Breast epithelium (tissue), 4 donors: ENCODE results near the gene PACRGL. TPM values are rescaled to one million over a fixed set of nuclear protein-coding genes. Genes with fewer than 3 reads are reported as not detected.

ENCODE experiments used
- DNase-seq, 2 donors: peaks; one replicate each; pipeline ENCODE4 v3.0.0-alpha.2; 2019; ENCODE audit warnings: low spot score in 2 of 2
- H3K27ac ChIP-seq, 2 donors: fragments of 200-600 bp; sonication (generic) in 1 of 2; one replicate each; pipeline ENCODE4 v1.5.1; 2016 to 2019; ENCODE audit warnings: mild to moderate bottlenecking in 1 of 2
- H3K27me3 ChIP-seq, 2 donors: fragments of 200-600 bp; sonication (generic) in 1 of 2; one replicate each; pipeline versions ENCODE4 v1.5.1 to v1.6.0; 2017 to 2019; ENCODE audit warnings: control low read depth in 1 of 2, mild to moderate bottlenecking in 1 of 2
- H3K36me3 ChIP-seq: fragments of 200-600 bp; one replicate; pipeline ENCODE4 v1.5.1; 2019
- H3K4me1 ChIP-seq, 2 donors: fragments of 200-600 bp; sonication (generic); one replicate each; pipeline ENCODE4 v1.5.1; 2016 to 2019; ENCODE audit warnings: control low read depth in 1 of 2
- H3K4me3 ChIP-seq, 3 donors: fragments of 200-600 bp; sonication (generic); 1 replicate in 2 of 3; 2 replicates in 1 of 3; pipeline ENCODE4 v1.5.1; 2016 to 2019; ENCODE audit warnings: mild to moderate bottlenecking in 3 of 3, moderate library complexity in 2 of 3
- H3K9me3 ChIP-seq, 2 donors: fragments of 200-600 bp; sonication (generic) in 1 of 2; one replicate each; pipeline ENCODE4 v1.5.1; 2016 to 2019; ENCODE audit warnings: control low read depth in 1 of 2
- POLR2A ChIP-seq: fragments of 450-650 bp; IDR thresholded peaks from one replicate; pipeline ENCODE4 v1.6.1; 2016; ENCODE audit warnings: antibody characterized with exemption, mild to moderate bottlenecking, moderate library complexity
- POLR2AphosphoS5 ChIP-seq, 3 donors: sonication (generic); formaldehyde crosslinking; IDR thresholded peaks; one replicate each; pipeline ENCODE4 v1.6.1; 2017; ENCODE audit warnings: antibody characterized with exemption in 3 of 3
- intact Hi-C: fragments of 100-400 bp; cut with DNase I; formaldehyde crosslinking; loops from one replicate; pipeline ENCODE4 v1.15.1; 2023; ENCODE audit warnings: low total_unique reads
- total RNA-seq, 3 donors: library from RNA; depleted of rRNA; stranded (reverse); fragments of >200 nt; gene quantifications; one replicate each; pipeline ENCODE4 v1.1.0, GENCODE V29; 2016
- TF ChIP-seq, protein P1 (sequence below), 3 donors: fragments of 450-650 bp; IDR thresholded peaks; one replicate each; pipeline ENCODE4 v1.5.1; 2016 to 2017; ENCODE audit warnings: antibody characterized with exemption in 3 of 3, mild to moderate bottlenecking in 3 of 3, moderate library complexity in 3 of 3

The PACRGL gene
- 10 to 100 TPM; 25.4 to 53.4 (median 46.2) TPM for total RNA-seq

DNA sequence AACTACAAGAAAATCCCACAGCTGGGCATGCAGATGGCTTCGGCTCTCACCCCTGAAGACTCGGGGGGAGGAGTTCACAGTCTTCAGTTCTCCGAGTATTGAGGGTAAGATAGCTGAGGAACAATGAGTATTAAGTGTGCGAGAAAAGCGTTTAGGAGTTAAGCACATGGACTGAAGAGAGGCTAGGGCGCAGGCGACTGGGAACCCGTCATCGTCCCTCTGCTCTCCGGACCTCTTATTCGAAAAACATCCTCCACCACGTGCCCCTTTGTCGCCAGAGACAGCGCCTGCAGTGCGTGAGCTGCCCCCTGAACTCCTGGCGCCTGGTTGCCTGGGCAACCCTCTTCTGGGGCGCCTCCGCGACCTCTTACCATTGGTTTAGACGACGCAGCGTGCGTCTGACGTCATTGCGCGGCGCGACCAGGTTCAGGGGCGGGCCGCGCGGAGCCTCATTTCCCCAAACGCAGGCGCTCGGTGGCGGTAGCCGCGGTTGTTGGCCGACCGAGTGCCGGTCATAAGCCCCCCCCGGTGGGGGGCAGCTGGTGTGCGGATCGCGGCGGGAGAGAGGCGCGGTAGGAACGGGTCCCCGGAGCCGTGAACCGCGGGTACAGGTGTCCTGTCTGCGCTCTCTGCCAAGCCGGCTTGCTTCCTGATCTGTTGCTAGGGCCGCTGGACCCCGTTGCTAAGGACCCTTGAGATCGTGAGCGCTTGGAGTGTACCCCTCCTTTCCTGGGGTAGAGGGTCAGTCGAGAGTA, at the start of gene PACRGL:
TSS of gene PACRGL (plus strand) at position 452 of the 755 bp plus-strand sequence. CDS start 4,024 bp downstream, outside the sequence.
- peak within 1 kb of the TSS; percentile 74 to 89 (median 78) for H3K4me3 ChIP-seq
- no peaks in the 10 kb centered on the region for H3K9me3 ChIP-seq
- DNase-seq: peak; percentile 87 to 89
- peak within 1 kb of the TSS; percentile 86 to 90 for H3K27ac ChIP-seq
- no peaks in the 10 kb centered on the region for H3K27me3 ChIP-seq
- peaks cover 0 to 3% of the 10 kb centered on the region in 2 donors for H3K4me1 ChIP-seq
- intact Hi-C loops: loop anchor here (5.0 kb wide), 1 partner anchor 1473 kb away; no protein-coding TSS in a partner anchor
- H3K36me3 ChIP-seq: peaks cover 4% of the 10 kb centered on the region
- TF ChIP-seq, protein P1, sequence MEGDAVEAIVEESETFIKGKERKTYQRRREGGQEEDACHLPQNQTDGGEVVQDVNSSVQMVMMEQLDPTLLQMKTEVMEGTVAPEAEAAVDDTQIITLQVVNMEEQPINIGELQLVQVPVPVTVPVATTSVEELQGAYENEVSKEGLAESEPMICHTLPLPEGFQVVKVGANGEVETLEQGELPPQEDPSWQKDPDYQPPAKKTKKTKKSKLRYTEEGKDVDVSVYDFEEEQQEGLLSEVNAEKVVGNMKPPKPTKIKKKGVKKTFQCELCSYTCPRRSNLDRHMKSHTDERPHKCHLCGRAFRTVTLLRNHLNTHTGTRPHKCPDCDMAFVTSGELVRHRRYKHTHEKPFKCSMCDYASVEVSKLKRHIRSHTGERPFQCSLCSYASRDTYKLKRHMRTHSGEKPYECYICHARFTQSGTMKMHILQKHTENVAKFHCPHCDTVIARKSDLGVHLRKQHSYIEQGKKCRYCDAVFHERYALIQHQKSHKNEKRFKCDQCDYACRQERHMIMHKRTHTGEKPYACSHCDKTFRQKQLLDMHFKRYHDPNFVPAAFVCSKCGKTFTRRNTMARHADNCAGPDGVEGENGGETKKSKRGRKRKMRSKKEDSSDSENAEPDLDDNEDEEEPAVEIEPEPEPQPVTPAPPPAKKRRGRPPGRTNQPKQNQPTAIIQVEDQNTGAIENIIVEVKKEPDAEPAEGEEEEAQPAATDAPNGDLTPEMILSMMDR (IDR thresholded peaks at IDR 0.05): no peak
- TF ChIP-seq POLR2A: no peak
- TF ChIP-seq POLR2AphosphoS5 (IDR thresholded peaks at IDR 0.05): peak; percentile 64 to 76 (median 66)

DNA sequence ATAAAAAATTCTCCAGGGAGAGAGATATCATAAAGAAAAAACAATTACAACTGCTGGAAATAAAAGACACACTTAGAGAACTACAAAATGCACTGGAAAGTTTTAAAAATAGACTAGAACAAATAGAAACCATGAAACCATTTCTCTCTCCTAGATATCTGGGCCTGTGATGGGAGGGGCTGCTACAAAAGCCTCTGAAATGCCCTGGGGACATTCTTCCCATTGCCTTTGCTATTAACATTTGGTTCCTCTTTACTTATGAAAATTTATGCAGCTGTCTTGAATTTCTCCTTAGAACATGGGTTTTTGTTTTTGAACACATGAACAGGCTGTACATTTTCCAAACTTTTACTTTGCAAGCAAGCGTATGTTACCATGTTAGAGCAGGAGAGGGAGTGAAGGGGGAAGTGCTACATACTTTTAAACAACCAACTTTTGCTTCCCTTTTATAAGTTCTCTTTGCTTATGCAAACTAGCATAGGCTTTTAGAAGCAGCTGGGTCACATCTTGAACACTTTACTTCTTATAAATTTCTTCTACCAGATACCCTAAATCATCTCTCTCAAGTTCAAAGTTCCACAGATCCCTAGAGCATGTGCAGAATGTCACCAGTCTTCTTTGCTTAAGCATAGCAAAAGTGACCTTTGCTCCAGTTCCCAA, 47.9 kb upstream of the PACRGL start:
- Histone ChIP-seq H3K27ac (no peak overlapping the region), H3K4me1 (no peaks in the 10 kb centered on the region), H3K27me3 (no peaks in the 10 kb centered on the region), H3K36me3 (no peaks in the 10 kb centered on the region), H3K9me3 (peaks cover 4% of the 10 kb centered on the region in 2 donors), H3K4me3 (no peak overlapping the region)
- TF ChIP-seq POLR2A (no peak), POLR2AphosphoS5 (IDR thresholded peaks at IDR 0.05) (no peak)
- TF ChIP-seq, protein P1 (IDR thresholded peaks at IDR 0.05): no peak
- no peak for DNase-seq
- intact Hi-C loops: no loop called here

DNA sequence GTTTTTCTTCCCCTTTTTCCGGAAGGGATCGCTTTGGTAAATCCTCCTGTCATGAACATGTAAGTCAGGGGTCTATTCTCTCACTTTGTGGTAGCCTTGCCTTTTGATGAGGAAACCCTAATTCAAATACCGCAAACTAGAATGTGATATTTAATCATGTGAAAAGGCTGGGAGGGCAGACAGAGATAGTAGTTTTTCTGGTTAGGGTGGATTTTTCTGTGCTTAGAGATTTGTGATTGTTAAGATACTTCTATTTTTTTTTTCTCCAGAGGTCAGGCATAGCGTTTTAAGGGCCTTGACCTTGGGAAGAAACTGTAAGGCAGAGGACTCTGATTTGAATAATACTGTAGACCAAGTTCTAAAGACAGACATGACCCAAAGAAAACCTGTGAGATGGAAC, 41.8 kb upstream of the PACRGL start:
- TF ChIP-seq POLR2A (no peak), POLR2AphosphoS5 (IDR thresholded peaks at IDR 0.05) (no peak)
- intact Hi-C loops: no loop called here
- no peaks in the 10 kb centered on the region for H3K27me3 ChIP-seq
- H3K4me3 ChIP-seq: no peak overlapping the region
- no peaks in the 10 kb centered on the region for H3K36me3 ChIP-seq
- no peak for DNase-seq
- H3K9me3 ChIP-seq: no peaks in the 10 kb centered on the region
- H3K27ac ChIP-seq: no peak overlapping the region
- no peaks in the 10 kb centered on the region for H3K4me1 ChIP-seq

DNA sequence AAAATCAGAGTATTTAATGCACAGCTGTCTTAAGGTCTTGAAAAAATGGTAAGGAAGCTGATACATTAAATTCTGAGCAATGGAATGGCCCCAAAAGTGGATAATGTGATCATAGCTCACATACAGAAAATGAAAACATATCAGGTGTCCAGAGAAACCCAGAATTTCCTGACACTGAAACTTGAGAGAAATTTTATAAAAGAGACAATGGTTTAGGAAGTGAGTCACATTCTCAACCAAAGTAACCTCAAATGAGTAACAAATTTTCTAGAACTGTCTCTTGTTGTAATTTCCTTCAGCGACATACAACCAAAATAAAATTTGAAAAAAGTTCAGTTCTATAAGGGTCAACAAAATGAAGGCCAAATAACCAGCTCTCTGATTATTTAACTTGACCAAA, 37.4 kb upstream of the PACRGL start:
- Histone ChIP-seq H3K36me3 (no peaks in the 10 kb centered on the region), H3K4me3 (no peak overlapping the region), H3K9me3 (no peaks in the 10 kb centered on the region), H3K27me3 (no peaks in the 10 kb centered on the region), H3K4me1 (no peaks in the 10 kb centered on the region), H3K27ac (no peak overlapping the region)
- TF ChIP-seq POLR2A: no peak
- intact Hi-C loops: no loop called here
- no peak for DNase-seq

DNA sequence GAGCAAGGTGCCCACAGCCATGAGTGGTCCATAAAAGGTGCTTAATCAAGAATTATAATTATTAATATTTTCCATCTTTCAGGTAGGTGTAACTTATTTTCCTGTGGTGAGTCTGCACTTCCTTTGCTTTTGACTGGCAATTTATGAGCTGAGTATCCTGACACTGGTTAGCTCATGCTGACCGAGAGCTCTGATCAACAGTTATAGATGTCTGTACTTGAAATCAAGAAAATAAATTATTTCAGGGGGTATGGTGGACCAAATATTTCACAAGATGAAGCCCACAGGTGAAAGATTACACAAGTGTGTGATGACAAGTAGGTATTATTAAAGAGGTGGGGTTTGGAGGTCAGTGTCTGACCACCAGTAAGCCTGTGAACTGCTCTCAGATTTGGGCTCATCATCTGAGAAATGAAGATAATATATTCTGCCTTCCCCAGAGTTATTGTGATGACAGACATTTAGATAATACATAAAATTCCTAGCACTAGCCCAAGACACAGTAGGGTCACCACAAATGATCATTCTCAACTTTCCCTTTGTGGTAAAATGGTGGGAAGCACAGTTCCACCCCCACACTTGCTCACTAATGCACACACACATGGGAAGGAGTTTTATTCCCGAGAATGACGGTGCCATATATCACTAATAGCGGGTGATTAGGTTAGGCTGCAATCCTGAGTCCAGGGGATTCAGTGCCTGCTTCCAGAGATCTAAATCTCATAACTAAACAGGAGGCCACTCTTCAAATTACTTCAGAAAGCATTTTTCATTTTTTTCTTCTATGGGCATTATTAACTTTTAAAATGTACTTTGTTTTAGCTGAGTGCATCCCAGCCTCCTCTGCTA, 34.0 kb upstream of the PACRGL start:
- intact Hi-C loops: no loop called here

More for the DNA sequence above, 34.0 kb upstream of the PACRGL start:
- Histone ChIP-seq H3K4me1 (no peaks in the 10 kb centered on the region), H3K27ac (no peak overlapping the region), H3K36me3 (no peaks in the 10 kb centered on the region), H3K4me3 (no peak overlapping the region), H3K27me3 (no peaks in the 10 kb centered on the region), H3K9me3 (no peaks in the 10 kb centered on the region)
- TF ChIP-seq POLR2AphosphoS5 (IDR thresholded peaks at IDR 0.05): no peak
- TF ChIP-seq, protein P1 (IDR thresholded peaks at IDR 0.05): no peak
- TF ChIP-seq POLR2A: no peak
- DNase-seq: no peak
